Ovary (tissue), 9 donors: ENCODE data around the gene OR52L1. TPM values are rescaled to one million over a fixed set of nuclear protein-coding genes. Genes with fewer than 3 reads are reported as not detected.

ENCODE experiments used
- DNase-seq, 5 donors: peaks; one replicate each; pipeline ENCODE4 v3.0.0-alpha.2; 2019 to 2020
- H3K27ac ChIP-seq, 2 donors: fragments of 200-600 bp; one replicate each; pipeline versions ENCODE4 v1.5.1 to v1.8.0; 2019 to 2022
- H3K27me3 ChIP-seq: fragments of 200-600 bp; one replicate; pipeline ENCODE4 v1.8.0; 2022
- H3K36me3 ChIP-seq: fragments of 200-600 bp; sonication (generic); one replicate; pipeline ENCODE4 v1.5.1; 2019
- H3K4me1 ChIP-seq: one replicate; pipeline ENCODE4 v1.8.1; 2013; ENCODE audit warnings: mild to moderate bottlenecking, moderate library complexity; ENCODE audit not compliant: insufficient read depth
- H3K4me3 ChIP-seq: fragments of 200-600 bp; sonication (generic); one replicate; pipeline ENCODE4 v1.5.1; 2017
- H3K9me3 ChIP-seq, 2 donors: fragments of 200-600 bp in 1 of 2; sonication (generic) in 1 of 2; one replicate each; pipeline versions ENCODE4 v1.5.1 to v1.8.1; 2013 to 2019; ENCODE audit warnings: mild to moderate bottlenecking in 1 of 2, moderate library complexity in 1 of 2
- CTCF ChIP-seq, 3 donors: fragments of 450-650 bp in 2 of 3; fragments of 200-600 bp in 1 of 3; IDR thresholded peaks; one replicate each; pipeline versions ENCODE4 v1.5.1 to v1.8.0; 2016 to 2022; ENCODE audit warnings: antibody characterized with exemption in 3 of 3, mild to moderate bottlenecking in 1 of 3
- EP300 ChIP-seq: sonication (generic); formaldehyde crosslinking; IDR thresholded peaks from one replicate; pipeline ENCODE4 v1.6.1; 2017; ENCODE audit warnings: antibody characterized with exemption
- POLR2A ChIP-seq: fragments of 450-650 bp; IDR thresholded peaks from one replicate; pipeline ENCODE4 v1.6.1; 2017; ENCODE audit warnings: antibody characterized with exemption, mild to moderate bottlenecking, moderate library complexity
- WGBS, 3 donors: extraction: QIAGEN DNeasy Blood & Tissue Kit in 1 of 3; methylation state at CpG; one replicate each; pipeline versions ENCODE4 v1.1.5 to v1.1.7; 2013 to 2017; 5-methylcytosine and 5-hydroxymethylcytosine counted together
- intact Hi-C, 4 donors: fragments of 100-400 bp; cut with DNase I; formaldehyde crosslinking; loops; one replicate each; pipeline versions ENCODE4 v1.11.0 to v1.15.1; 2022 to 2023
- polyA plus RNA-seq, 2 donors: library from polyadenylated mRNA; stranded (reverse); fragments of 200-250 nt in 1 of 2; fragments of 350-450 nt in 1 of 2; fragmentation: Illumina TruSeq in 1 of 2; extraction: RNeasy Lipid Tissue Mini Kit (QIAGEN cat#74804) in 1 of 2; gene quantifications; one replicate each; pipeline ENCODE4 v1.2.3, GENCODE V29; 2013 to 2014
- total RNA-seq, 7 donors: library from RNA; depleted of rRNA in 2 of 7; stranded (reverse); fragments of >200 nt in 2 of 7; fragmentation: NEBNext Ultra II Directional in 3 of 7; extraction: Animal tissue kit (Norgen Biotek cat#: 25700) in 3 of 7; gene quantifications; one replicate each; pipeline versions ENCODE4 v1.1.0 to v1.2.4, GENCODE V29; 2016 to 2023
- donor health status: DM: no; HTN: no; CAD: no; lungs with moderate emphysema.
- donor health status: DM: no; HTN: no; CAD: no.
- donor health status: Bipolar disorder and iron deficiency.
- donor health status: DM: yes; HTN: yes; CAD: no.
- donor health status: DM: no; HTN: no; CAD: no.
- donor health status: DM: yes; HTN: yes; CAD: no.

OR52L1 gene
- total and polyA plus RNA-seq, 9 donors: not detected

GRCh38 chr11:5992150-5992549 lies 5.4 kb upstream of the OR52L1 start:
- Histone ChIP-seq H3K9me3 (no peaks in the 10 kb centered on the region), H3K4me3 (no peak overlapping the region)
- WGBS, 3 donors: 67 to 81% (median 69%) methylated on average over 3 of the region's 3 CpGs

GRCh38 chr11:5989203-5989602 lies 2.4 kb upstream of the OR52L1 start:
- intact Hi-C loops: no loop called here
- no peak for DNase-seq
- no peak for TF ChIP-seq POLR2A
- Histone ChIP-seq H3K27me3 (no peaks in the 10 kb centered on the region), H3K27ac (no peak overlapping the region), H3K4me3 (no peak overlapping the region), H3K4me1 (no peaks in the 10 kb centered on the region), H3K36me3 (no peaks in the 10 kb centered on the region), H3K9me3 (no peaks in the 10 kb centered on the region)
- 74 to 81% (median 79%) methylated on average over 4 of the region's 4 CpGs for WGBS, 3 donors

More at GRCh38 chr11:5992150-5992549, 5.4 kb upstream of the OR52L1 start:
- Histone ChIP-seq H3K36me3 (no peaks in the 10 kb centered on the region), H3K27me3 (no peaks in the 10 kb centered on the region), H3K4me1 (no peaks in the 10 kb centered on the region), H3K27ac (no peak overlapping the region)
- TF ChIP-seq POLR2A (no peak), CTCF (IDR thresholded peaks at IDR 0.05) (no peak)
- no peak for DNase-seq
- intact Hi-C loops: no loop called here

- intact Hi-C loops: no loop called here
- H3K27me3 ChIP-seq: no peaks in the 10 kb centered on the region
- H3K27ac ChIP-seq: no peak overlapping the region
- DNase-seq: no peak
- H3K36me3 ChIP-seq: no peaks in the 10 kb centered on the region
- 31 to 50% (median 38%) methylated on average over 1 of the region's 1 CpG for WGBS, 3 donors
- no peaks in the 10 kb centered on the region for H3K4me1 ChIP-seq
- H3K9me3 ChIP-seq: no peaks in the 10 kb centered on the region
- TF ChIP-seq POLR2A: no peak
- TF ChIP-seq EP300: no peak
- no peak for TF ChIP-seq CTCF (IDR thresholded peaks at IDR 0.05)
- H3K4me3 ChIP-seq: no peak overlapping the region
Observed at GRCh38 chr11:5983443-5983842, 3.3 kb downstream of the OR52L1 start.

GRCh38 chr11:5973530-5973929 lies 13.3 kb downstream of the OR52L1 start:
- WGBS, 3 donors: 71 to 77% (median 74%) methylated on average over 1 of the region's 1 CpG
- intact Hi-C loops: no loop called here

GRCh38 chr11:5968394-5968793 lies 18.4 kb downstream of the OR52L1 start, which contains the start of gene OR56A5:
TSS of gene OR56A5 (minus strand) at chr11:5968494. CDS start at chr11:5968494, 0 bp downstream.
- H3K4me1 ChIP-seq: no peaks in the 10 kb centered on the region
- H3K36me3 ChIP-seq: no peaks in the 10 kb centered on the region
- H3K9me3 ChIP-seq: no peaks in the 10 kb centered on the region
- no peaks in the 10 kb centered on the region for H3K27me3 ChIP-seq
- TF ChIP-seq CTCF (IDR thresholded peaks at IDR 0.05) (no peak), EP300 (no peak), POLR2A (no peak)
- H3K27ac ChIP-seq: no peak within 1 kb of the TSS
- H3K4me3 ChIP-seq: no peak within 1 kb of the TSS
- intact Hi-C loops: no loop called here
- DNase-seq: no peak

More at GRCh38 chr11:5973530-5973929, 13.3 kb downstream of the OR52L1 start:
- Histone ChIP-seq H3K27me3 (no peaks in the 10 kb centered on the region), H3K4me1 (no peaks in the 10 kb centered on the region), H3K36me3 (no peaks in the 10 kb centered on the region), H3K4me3 (no peak overlapping the region), H3K9me3 (no peaks in the 10 kb centered on the region), H3K27ac (no peak overlapping the region)
- no peak for DNase-seq
- TF ChIP-seq CTCF (IDR thresholded peaks at IDR 0.05): no peak
- TF ChIP-seq POLR2A: no peak
- TF ChIP-seq EP300: no peak
